Heart left ventricle (tissue), 13 donors: Measurements from ENCODE around the gene BRSK1.

Experiments
- CTCF ChIP-seq, 12 donors: fragments of 200-600 bp; sonication (generic) in 4 of 12; IDR thresholded peaks; one replicate each; pipeline versions ENCODE4 v1.5.0 to v1.8.0; 2018 to 2022; ENCODE audit warnings: antibody characterized with exemption in 12 of 12, mild to moderate bottlenecking in 5 of 12
- POLR2A ChIP-seq, 2 donors: fragments of 450-650 bp; IDR thresholded peaks; one replicate each; pipeline ENCODE4 v1.6.1; 2017; ENCODE audit warnings: antibody characterized with exemption in 2 of 2, mild to moderate bottlenecking in 2 of 2, moderate library complexity in 2 of 2
- donor health status: ischemic (EF 13 %, LVEDD 7.1; RV severe dilation, severe dysfunction).
- donor health status: DM: no; HTN: yes; CAD: no.
- donor health status: DM: no; HTN: no; CAD: no.
- donor health status: ischemic (EF 25% LVEDD 6.9; RV normal size, moderate dysfunction).
- donor health status: ischemic (EF 25% LVEDD 5.7; RV mildly dilated, moderate dysfunction).
- donor health status: ischemic (EF 35%, LVEDD 5.7; RV mildly dilated, moderate dysfunction).
- donor health status: nonischemic (EF 11% LVEDD 7.7; RV severe dilation, severe dysfunction).
- donor health status: DM: yes; HTN: yes; CAD: no.
- donor health status: PGD.
- donor health status: ischemic (EF 29% LVEDD 5.4; RV normal size, mild dysfunction).
- donor health status: nonischemic (EF 23%, LVEDD 6.1; RV moderate dilation, normal function).

DNA sequence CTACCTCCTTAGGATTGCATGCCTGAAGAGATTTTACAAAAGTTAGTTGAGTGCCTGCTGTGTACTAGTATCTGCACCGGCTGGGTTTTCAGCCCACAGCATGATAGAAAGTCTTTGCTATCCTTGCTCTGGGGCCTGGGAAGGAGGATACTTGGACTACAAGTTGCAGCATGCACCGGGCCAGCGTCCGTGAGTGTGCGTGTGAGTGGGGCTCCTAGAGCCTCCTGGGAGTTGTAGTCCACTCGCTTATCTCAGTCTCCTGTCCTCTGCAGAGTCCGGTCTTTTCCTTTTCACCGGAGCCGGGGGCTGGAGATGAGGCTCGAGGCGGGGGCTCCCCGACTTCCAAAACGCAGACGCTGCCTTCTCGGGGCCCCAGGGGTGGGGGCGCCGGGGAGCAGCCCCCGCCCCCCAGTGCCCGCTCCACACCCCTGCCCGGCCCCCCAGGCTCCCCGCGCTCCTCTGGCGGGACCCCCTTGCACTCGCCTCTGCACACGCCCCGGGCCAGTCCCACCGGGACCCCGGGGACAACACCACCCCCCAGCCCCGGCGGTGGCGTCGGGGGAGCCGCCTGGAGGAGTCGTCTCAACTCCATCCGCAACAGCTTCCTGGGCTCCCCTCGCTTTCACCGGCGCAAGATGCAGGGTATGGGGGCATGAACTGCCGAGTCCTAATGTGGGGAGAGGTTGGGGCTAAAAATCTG is 20.6 kb downstream of the BRSK1 start:
- TF ChIP-seq CTCF (IDR thresholded peaks at IDR 0.05) (no peak), POLR2A (IDR thresholded peaks at IDR 0.05) (no peak)
